GM19099 (cell line): Measurements from ENCODE around the gene ZNF398.

Experiments used
- POLR2A ChIP-seq: IDR thresholded peaks from 3 replicates; pipeline ENCODE4 v1.6.1; 2011; ENCODE audit warnings: low read depth; ENCODE audit not compliant: insufficient read length; ENCODE audit errors: extremely low read depth

The ZNF398 gene, protein sequence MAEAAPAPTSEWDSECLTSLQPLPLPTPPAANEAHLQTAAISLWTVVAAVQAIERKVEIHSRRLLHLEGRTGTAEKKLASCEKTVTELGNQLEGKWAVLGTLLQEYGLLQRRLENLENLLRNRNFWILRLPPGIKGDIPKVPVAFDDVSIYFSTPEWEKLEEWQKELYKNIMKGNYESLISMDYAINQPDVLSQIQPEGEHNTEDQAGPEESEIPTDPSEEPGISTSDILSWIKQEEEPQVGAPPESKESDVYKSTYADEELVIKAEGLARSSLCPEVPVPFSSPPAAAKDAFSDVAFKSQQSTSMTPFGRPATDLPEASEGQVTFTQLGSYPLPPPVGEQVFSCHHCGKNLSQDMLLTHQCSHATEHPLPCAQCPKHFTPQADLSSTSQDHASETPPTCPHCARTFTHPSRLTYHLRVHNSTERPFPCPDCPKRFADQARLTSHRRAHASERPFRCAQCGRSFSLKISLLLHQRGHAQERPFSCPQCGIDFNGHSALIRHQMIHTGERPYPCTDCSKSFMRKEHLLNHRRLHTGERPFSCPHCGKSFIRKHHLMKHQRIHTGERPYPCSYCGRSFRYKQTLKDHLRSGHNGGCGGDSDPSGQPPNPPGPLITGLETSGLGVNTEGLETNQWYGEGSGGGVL

DNA sequence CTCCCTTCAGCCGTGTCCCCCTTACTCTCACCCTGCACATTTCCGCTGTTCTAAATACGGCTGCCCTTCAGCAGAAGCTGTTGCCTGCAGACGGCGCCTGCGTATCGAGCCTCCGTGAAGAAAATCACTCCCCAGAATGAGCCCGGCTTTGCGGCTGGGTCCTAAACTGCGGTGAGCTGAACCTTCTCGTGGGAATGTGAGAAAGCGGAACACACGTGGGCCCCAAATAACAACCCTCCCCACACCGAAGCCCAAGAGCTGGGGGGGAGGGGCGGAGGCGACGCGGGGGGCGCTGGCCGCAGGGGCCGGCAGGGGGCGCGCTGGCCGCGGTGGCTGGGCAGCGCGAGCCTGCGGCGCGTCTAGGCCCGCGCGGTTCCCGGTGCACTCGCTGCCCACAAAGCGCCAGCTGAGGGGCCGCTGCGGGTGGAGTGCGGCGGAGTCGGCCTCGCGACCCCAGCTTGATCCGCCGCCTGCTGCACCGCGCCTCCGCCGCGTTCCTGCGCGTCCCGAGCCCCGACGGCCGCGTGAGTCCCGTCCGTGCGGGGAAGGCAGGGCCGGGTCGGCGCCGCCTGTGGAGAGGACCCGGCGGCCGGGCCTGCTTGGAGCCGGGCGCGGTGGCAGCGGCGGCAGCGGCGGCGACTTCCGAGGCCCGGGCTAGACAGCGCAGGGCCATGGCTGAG lies at the start of gene ZNF398:
ZNF398 (plus strand) TSS at position 382 of the 680 bp plus-strand sequence; CDS start at position 672, 290 bp downstream.
- peak; percentile 61 for TF ChIP-seq POLR2A

DNA sequence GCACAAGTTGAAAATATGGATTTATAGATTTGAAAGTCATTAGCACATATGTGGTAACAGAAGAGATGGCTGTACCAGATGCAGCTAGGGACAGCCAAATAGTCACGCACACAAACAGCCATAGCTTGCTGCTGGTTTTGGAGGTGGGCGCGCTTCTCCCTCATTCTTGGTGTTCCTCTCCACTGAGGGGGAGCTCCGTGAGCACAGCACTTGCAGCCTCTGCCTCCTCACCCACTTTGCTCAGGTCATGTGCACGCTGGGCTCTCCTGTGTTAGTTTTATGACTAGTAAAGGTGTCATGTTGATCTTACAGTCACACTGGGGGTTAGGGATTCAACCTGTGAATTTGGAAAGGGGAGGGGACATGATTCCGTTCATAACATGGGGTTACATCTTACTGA lies 48.2 kb upstream of the ZNF398 start:
- TF ChIP-seq POLR2A: no peak

DNA sequence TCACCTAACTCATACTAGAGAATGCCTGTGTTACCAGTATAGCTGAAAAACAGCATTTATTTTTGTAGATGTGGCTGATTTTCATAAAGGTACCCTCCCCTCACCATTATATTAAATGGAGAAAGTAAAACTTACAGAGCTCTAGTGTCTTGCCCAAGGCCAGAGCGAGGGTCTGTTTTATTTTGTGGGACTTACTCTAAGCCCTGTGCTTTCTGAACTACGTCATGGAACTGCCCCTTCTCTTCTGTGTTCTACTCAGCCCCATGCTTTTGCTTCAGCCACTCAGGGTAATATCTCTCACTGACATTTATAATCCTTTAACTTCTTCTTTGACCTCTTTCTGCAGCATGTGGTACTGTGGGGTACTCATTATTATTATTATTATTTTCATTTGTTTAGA lies 46.4 kb upstream of the ZNF398 start:
- TF ChIP-seq POLR2A: no peak

DNA sequence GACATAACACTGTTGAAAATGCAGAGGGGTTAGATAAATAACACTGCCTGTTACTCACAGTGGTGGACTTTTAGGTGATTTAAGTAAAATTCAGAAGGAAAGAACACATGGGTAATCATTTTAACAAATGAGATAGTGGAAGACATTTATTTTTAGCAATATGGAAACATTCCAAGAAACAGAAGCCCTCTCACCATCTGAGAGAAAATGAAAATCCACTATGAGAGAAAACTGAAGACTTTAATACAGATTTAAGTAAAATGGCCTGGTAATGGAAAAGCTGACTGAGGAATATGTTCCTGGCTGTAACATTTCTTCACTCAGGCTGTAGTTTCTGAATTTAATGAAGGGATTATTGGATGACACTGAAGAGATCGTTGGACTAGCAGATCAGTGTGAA lies 44.6 kb upstream of the ZNF398 start:
- TF ChIP-seq POLR2A: no peak

DNA sequence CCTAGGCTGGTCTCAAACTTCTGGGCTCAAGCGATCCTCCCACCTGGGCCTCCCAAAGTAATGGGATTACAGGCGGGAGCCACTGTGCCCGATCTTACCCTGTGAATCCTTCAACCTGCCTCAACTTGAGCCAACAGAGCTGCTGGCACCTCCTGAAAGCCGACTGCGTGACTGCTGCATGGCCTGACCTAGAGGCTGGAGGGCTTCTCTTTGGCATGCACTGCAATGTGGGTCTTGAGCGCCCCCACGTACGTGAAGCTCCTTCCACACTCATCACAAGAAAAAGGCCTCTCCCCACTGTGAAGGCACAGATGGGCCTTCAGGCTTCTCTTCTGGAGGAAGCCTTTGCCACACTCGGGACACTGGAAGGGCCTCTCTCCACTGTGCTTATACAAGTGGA lies 43.8 kb upstream of the ZNF398 start:
- TF ChIP-seq POLR2A: no peak

DNA sequence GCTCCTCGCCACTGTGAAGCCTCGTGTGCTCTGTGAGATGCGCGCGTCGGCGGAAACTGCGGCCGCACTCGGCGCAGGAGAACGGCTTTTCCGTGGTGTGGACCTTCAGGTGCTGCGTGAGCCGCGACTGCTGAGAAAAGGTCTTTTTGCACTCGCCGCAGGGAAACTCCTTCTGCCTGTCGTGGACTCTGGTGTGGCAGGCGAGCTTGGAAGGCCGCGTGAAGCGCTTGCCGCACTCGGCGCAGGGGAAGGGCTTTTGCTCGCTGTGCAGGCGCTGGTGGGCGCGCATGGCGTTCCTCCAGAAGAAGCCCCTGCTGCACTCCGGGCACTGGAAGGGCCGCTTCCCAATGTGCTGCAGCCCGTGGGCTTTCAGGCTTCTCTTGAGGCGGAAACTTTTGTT lies 43.0 kb upstream of the ZNF398 start:
- no peak for TF ChIP-seq POLR2A

DNA sequence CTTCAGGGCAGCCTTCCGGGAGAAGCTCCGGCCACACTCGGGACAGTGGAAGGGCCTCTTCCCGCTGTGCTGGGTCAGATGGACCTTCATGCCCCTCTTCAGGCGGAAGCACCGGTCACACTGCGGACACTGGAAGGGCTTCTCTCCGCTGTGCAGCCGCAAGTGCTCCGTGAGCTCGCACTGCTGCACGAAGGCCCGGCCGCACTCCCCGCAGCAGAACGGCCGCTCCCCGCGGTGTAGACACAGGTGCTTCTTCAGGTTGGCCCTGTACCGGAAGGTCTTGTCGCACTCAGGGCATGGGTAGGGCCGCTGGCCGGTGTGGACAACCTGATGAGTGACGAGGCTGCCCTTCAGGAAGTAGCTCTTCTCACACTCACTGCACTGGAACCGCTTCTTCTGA lies 42.5 kb upstream of the ZNF398 start:
- TF ChIP-seq POLR2A: no peak

DNA sequence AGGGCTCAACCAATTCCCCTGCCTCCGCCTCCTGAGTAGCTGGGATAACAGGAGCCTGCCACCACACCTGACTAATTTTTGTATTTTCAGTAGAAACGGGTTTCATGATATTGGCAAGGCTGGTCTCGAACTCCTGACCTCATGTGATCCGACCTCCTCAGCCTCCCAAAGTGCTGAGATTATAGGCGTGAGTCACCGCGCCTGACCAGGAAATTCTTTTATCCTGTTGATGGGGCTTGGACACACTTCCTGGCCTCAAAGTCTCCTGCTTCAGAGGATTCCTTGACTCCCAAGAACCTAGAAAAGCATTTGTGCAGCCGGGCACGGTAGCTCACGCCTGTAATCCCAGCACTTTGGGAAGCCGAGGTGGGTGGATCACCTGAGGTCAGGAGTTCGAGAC lies 37.3 kb upstream of the ZNF398 start:
- no peak for TF ChIP-seq POLR2A

DNA sequence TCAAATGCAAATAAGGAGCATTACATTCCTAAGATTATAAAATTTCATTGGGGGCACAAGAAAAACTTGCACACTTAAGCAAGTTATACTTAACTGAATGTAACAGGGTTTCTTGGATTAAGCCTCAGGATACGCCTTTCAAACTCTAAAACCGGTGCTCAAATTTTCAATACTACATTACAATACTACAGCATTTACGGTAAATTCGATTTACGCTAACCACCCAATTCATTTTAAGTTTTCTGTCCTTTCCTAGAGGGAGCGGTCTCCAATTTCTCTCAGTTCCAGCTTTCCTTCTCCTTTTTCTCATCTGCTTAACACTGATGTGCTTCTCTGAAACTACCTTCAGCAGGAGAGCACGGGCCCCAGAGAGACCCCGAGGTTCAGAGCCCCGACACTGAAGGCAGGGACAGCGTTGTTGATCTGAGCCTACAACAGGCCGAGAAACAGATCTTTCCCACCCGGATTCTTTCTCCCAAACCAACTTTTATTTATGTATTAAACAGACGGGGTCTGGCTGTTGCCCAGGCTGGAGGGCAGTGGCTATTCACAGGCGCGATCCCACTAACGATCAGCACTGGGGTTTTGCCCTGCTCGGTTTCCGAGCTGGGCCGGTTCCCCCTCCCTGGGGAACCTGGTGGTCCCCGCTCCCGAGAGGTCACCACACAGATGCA lies 21.9 kb upstream of the ZNF398 start:
- TF ChIP-seq POLR2A: no peak

DNA sequence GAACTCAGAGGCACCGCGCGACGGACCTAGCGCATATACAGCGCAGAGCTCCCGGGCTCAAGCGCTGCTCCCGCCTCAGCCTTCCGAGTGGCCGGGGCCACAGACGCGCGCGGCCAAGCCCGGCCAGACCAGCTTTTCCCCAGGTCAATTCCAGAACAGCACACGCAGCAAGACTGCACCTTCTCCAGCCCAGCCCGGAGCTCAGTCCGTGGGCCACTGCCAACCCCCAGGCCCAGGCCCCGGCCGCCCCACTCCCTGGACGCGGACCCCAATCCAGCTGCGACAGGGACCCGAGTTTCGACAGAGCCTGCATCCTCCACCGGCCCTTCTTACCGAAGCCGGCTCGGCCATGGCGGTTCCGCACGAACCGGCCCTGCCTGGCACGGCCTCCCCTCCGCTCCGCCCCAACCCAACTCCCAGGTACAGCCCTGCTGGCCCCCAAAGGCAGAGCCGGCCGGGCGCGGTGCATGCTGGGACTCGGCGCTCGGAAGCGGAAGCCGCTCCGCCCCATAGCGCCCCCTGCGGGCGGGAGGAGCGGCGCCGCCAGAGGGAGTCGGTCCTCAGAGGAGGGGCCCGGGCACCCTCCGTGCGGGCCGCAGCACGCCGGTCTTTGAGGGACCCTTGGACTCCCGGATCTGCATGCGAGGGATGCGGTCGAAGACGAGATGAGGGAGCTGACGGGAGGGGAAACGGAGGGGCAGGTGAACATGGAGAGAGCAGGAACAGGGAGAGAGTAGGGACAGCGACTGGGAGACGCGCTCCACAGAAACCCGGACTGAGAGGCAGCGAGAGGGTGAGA lies 21.2 kb upstream of the ZNF398 start, which contains the start of gene ZNF425:
ZNF425 (minus strand) TSS at position 462 of the 799 bp plus-strand sequence; CDS start at position 351, 111 bp downstream.
- TF ChIP-seq POLR2A: peak; percentile 97

DNA sequence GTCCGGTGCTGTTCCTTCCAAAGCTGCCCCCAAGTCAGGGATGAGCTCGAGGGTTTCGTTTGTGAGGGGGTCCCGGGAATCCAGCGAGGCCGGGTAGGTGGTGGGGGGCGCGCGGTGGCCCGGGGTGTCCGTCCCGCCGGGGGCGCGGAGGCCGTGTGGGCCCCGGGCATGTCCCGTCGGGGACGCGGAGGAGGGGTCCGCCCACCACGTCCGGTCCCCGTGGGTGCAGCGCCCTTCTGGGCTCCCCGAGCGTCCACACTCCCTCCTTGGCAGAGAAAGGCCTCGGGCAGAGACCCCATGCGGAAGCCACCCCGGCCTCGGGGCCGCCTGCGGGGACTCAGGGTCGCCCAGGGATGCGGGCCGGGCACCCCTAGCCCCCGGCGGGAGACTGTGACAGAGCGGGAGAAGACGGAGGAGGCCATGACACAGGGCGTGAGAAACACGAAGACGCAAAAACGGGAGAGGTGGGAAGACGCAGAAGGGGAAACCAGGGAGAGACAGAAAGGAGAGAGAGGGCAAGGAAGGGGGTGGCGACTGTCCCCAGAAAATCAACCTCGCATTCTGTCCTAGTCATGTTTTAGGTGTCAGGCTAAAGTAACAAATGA lies 20.5 kb upstream of the ZNF398 start:
- no peak for TF ChIP-seq POLR2A

DNA sequence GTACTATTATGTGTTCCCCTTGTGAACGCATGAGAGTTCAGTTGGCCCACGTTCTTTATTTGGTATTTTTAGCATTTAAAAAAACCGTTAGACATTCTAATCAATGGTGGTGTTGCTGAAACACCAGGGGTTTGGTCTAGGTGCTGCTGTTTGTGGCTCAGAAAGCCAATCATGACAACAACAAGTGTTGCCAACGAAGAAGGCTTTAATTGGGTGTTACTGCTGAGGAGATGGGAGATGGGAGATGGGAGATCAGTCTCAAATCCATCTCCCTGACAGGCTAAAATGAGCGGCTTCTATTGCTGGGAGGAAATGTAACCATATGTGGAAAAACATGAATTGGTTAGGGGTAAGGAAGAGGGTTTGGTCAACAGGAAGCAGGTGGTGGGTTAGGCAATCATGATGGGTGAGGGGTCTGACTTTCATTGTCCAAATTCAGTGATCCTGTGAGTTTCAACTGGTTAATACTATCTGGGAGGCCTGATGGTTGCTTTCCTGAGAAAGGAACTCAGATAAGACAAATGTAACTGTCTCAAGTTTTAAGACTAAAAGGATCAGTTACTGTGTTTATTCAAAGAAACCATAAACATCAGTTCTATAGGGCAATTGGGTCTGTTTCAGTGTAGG lies 16.6 kb upstream of the ZNF398 start:
- TF ChIP-seq POLR2A: no peak

DNA sequence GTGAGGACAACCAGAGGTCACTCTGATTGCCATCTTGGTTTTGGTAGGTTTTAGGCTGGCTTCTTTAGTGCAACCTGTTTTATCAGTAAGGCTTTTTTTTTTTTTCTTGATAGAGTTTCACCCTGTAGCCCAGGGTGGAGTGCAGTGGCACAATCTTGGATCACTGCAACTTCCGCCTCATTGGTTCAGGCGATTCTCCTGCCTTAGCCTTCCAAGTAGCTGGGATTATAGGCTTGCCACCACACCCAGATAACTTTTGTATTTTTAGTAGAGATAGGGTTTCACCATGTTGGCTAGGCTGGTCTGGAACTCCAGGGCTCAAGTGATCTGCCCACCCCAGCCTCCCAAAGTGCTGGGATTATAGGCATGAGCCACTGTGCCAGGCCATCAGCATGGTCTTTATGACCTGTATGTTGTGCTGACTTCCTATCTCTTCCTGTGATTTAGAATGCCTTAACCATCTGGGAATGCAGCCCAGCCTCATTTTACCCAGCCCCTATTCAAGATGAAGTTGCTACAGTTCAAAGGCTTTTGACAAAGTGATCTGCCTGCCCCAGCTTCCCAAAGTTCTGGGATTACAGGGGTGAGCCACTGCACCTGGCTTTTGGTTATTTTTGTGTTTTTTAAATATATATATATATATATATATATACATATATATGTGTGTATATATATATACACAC lies 14.1 kb upstream of the ZNF398 start:
- TF ChIP-seq POLR2A: no peak
